ENCODE measurements around the gene MYL11.

MYL11 gene

GRCh38 chr16:30355144-30355953 is 19.3 kb upstream of the MYL11 start, which contains the start of gene CD2BP2 (continued):
- TF ChIP-seq BCL6B (tag by site-specific recombination; IDR thresholded peaks at IDR 0.05), result peak; percentile 89
- peak; percentile 21; the same call in 1 of the 2 replicates for TF ChIP-seq GLIS2 (tag by site-specific recombination; IDR thresholded peaks at IDR 0.05)
- TF ChIP-seq ZSCAN23 (tag by site-specific recombination; IDR thresholded peaks at IDR 0.05), result no peak; the same call in 1 of the 2 replicates
- TF ChIP-seq ZNF626 (tag by site-specific recombination; IDR thresholded peaks at IDR 0.05), result no peak
- TF ChIP-seq HOXC10 (CRISPR knock-in tag; IDR thresholded peaks at IDR 0.05), result no peak
- TF ChIP-seq ZNF423 (tag by site-specific recombination; IDR thresholded peaks at IDR 0.05), result no peak
- no peak for TF ChIP-seq ZNF354C (tag by site-specific recombination; IDR thresholded peaks at IDR 0.05; ENCODE audit: borderline replicate concordance, low read depth)
- no peak for TF ChIP-seq MZF1 (tag by site-specific recombination; IDR thresholded peaks at IDR 0.05; ENCODE audit: borderline replicate concordance)
- TF ChIP-seq YY1 (tag by site-specific recombination; IDR thresholded peaks at IDR 0.05), result peak; percentile 89
- TF ChIP-seq SP2 (tag by site-specific recombination; IDR thresholded peaks at IDR 0.05), result peak; percentile 98
- no peak for TF ChIP-seq ZNF280C (tag by site-specific recombination; IDR thresholded peaks at IDR 0.05)
- no peak for TF ChIP-seq ZNF623 (tag by site-specific recombination; IDR thresholded peaks at IDR 0.05)
- no peak for TF ChIP-seq ZNF621 (tag by site-specific recombination; IDR thresholded peaks at IDR 0.05)
- peak; percentile 100 for TF ChIP-seq ATF2 (tag by site-specific recombination; IDR thresholded peaks at IDR 0.05; ENCODE audit: low read depth)
- TF ChIP-seq ZNF211 (tag by site-specific recombination; IDR thresholded peaks at IDR 0.05; ENCODE audit: low read depth), result no peak
- TF ChIP-seq ZNF350 (tag by site-specific recombination; IDR thresholded peaks at IDR 0.05), result no peak
- peak; percentile 87 for TF ChIP-seq YY2 (tag by site-specific recombination; IDR thresholded peaks at IDR 0.05)
- TF ChIP-seq KLF1 (tag by site-specific recombination; IDR thresholded peaks at IDR 0.05), result peak; percentile 13
- peak; percentile 91; the same call in 1 of the 2 replicates for TF ChIP-seq ZNF837 (tag by site-specific recombination; IDR thresholded peaks at IDR 0.05)
- TF ChIP-seq ZNF426 (tag by site-specific recombination; IDR thresholded peaks at IDR 0.05), result no peak
- TF ChIP-seq ZNF555 (tag by site-specific recombination; conservative IDR thresholded peaks at IDR 0.05), result no peak
- TF ChIP-seq KLF16 (tag by site-specific recombination; IDR thresholded peaks at IDR 0.05), result peak; percentile 27
- TF ChIP-seq ZNF223 (tag by site-specific recombination; IDR thresholded peaks at IDR 0.05), result no peak
- no peak for TF ChIP-seq ZNF530 (tag by site-specific recombination; IDR thresholded peaks at IDR 0.05; ENCODE audit: low read depth)
- peak; percentile 73; the same call in 1 of the 2 replicates for TF ChIP-seq ZSCAN30 (tag by site-specific recombination; IDR thresholded peaks at IDR 0.05)
- TF ChIP-seq RBAK (tag by site-specific recombination; IDR thresholded peaks at IDR 0.05), result no peak
- TF ChIP-seq PRDM6 (tag by site-specific recombination; IDR thresholded peaks at IDR 0.05), result no peak
- no peak for TF ChIP-seq ZBTB1 (tag by site-specific recombination; IDR thresholded peaks at IDR 0.05)
- TF ChIP-seq ZNF521 (tag by site-specific recombination; IDR thresholded peaks at IDR 0.05), result no peak
- no peak for TF ChIP-seq ZNF585B (tag by site-specific recombination; IDR thresholded peaks at IDR 0.05)
- no peak for TF ChIP-seq ZNF558 (tag by site-specific recombination; IDR thresholded peaks at IDR 0.05)
- TF ChIP-seq ZNF548 (tag by site-specific recombination; IDR thresholded peaks at IDR 0.05), result no peak
- peak; percentile 93 for TF ChIP-seq ZFHX2 (tag by site-specific recombination; conservative IDR thresholded peaks at IDR 0.05)
- TF ChIP-seq ZNF513 (tag by site-specific recombination; IDR thresholded peaks at IDR 0.05), result peak; percentile 55; the same call in 1 of the 2 replicates

All from HEK293 (cell line).